Left forelimb (tissue), 1 donor: ENCODE data around the gene CBX2.

ENCODE experiments used
- DNase-seq: peaks from one replicate; pipeline ENCODE4 v3.0.0-alpha.2; 2018; ENCODE audit warnings: low spot score

CBX2 gene

DNA sequence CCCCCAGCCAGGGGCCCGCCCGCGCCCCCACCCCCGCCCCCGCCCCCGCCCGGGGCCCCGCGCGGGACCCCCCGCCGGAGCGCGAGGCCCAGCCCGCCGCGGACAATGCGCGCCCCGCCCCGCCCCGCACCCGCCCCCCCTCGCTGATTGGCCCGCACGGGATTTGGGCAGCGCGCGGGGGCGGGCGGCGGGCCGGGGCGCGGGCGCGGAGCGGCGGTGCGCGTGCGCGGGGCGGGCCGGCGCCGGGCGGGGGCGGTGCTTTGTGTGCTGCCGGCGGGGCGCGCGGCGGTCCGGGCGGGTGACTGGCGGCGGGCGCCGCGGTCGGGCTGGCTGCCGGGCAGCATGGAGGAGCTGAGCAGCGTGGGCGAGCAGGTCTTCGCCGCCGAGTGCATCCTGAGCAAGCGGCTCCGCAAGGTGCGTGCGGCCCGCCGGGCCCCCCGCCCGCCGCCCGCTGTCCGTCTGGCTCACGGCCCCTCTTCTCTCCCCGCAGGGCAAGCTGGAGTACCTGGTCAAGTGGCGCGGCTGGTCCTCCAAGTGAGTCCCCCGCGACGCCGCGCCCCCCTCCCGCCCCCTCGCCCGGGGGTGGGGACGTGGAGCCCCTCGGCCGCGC is at the start of gene CBX2:
Gene CBX2 (plus strand): TSS at position 255 of the 610 bp plus-strand sequence. CDS start 88 bp downstream, at position 343.
- DNase-seq, result peak; percentile 90

DNA sequence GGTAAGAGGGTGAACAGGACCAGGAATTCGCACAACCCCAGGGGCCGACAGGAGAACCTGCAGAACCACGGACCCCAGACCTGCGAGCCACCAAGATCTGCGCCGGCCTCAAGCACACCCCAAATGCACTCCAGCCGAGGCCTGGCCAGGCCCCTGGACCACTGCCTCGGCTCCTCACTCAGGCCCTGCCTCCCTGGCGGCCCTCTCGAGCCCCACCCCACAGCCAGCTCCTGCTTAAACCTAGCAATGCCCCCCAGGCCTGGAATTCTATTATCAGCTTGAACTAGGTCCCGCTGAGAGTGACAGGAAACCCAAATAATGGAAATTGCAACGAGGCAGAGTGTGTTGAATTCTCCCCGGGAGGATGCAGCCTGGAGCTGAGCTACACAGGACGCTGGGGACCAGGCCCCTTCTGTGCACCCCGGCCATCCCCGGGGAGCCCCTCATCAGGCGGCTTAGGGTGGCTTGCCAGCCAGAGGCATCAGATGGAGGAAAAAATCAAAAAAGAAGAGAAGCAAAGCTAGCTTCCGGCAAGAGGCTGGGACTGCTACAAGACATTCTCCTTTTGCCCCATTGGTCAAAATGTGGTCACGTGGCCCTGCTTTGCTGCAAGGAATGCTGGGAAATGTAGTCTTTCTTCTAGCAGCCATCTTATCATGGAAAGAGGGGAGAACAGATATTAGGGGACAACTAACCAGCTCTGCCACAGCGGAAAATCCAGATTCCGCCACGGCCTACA is 49.6 kb upstream of the CBX2 start:
- DNase-seq, result peak; percentile 87

DNA sequence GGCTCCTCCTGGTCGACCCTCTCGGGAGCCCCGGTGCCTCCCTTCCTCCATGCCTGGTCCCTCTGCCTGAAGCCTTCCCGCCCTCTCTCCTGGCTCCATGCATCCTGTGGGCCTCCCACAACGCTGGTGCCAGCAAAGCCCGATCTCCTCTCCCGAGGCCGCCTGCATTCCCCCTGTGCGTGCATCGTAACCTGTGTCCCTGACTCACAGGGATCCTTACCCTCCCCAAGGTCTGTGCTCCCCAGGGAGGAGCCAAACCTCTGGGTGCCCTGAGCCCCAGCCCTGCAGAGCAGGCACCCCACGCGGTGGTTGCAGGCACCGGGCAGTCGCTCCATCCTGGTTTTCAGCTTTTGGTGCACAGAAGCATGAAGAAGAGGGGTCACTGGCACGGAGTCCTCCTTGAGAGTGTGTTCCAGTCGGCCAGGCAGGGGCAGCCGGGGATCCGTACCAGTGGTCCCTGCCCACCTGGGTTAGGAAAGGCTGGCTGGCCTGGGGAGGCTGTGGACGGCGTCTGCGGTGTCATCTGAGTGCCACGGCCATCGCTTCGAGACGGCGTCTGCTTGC is 49.0 kb upstream of the CBX2 start:
- no peak for DNase-seq

DNA sequence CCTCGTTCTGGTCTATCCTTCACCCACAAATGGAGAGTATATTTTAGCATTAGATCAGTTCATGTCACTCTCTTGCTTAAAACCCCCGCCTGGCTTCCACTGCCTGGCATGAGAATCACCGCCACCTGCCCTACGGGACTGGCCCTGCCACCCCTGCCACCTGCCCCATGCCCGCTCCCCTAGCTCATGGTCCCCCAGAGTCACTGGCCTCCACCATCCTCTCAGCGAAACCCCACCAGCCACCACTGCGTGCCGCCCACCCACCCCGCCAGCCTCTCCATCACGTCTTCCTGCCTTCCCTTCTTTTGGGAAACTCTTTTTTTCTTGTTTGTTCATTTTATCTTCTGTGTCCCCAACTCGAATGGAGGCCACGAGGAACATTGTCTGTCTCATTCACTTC is 48.2 kb upstream of the CBX2 start:
- DNase-seq, result no peak

DNA sequence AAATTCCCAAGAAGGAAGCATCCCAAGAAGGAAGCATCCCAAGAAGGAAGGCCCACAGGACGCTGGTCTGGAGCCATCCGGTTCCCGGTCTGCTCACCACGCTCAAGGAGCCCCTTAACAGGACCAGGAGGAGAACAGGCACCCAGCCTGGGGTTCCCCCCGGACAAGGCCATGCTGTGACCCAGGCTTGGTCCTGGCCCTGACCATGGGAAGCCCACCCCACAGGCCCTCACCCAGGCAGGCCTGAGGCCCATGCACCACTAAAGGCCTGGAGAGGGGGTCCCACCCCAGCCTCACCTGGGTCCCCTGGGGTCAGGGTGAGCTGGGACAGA is 47.5 kb upstream of the CBX2 start:
- DNase-seq, result no peak

DNA sequence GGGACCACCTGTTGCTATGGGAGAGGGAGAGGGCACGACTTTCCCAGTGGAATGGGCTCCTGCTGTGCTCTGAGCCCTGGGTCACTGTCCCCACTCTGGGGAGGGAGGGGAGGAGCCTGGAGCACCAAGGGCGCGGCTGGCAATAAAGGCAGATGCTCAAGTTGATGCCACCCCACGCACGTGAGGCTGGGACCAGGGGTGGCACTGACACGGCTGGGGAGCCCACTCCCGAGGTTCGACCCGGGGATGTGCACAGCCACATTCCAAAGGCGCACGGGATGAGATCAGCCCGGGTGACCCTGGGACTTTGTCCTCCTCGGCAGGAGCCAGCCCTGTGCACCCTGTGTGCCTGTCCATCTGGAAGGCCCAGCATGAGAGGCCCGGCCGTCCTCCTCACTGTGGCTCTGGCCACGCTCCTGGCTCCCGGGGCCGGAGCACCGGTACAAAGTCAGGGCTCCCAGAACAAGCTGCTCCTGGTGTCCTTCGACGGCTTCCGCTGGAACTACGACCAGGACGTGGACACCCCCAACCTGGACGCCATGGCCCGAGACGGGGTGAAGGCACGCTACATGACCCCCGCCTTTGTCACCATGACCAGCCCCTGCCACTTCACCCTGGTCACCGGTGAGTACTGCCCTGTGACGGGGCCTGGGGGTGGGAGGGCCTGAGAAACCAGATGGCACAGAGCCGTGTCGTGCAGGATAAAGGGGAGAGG is 47.0 kb upstream of the CBX2 start, which contains the start of gene ENPP7:
Gene ENPP7 (plus strand): TSS at position 175 of the 715 bp plus-strand sequence. CDS start 197 bp downstream, at position 372.
- no peak for DNase-seq

DNA sequence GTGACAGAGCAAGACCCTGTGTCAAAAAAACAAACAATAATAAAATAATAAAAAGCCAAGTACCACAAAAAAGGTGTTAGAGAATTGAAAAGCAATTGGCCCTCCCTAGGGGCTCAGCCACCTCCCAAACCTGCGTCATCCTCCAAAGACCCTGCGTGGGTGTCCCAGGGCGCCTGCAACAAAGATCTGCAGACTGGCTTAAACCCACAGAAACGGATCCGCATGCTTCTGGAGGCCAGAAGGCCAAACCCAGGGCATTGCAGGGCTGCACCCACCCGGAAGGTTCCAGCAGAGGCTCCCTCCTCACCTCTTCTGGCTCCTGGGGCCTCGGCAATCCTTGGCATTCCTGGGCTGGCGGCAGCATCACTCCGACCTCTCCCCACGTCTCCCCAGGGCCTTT is 45.7 kb upstream of the CBX2 start:
- DNase-seq, result no peak

DNA sequence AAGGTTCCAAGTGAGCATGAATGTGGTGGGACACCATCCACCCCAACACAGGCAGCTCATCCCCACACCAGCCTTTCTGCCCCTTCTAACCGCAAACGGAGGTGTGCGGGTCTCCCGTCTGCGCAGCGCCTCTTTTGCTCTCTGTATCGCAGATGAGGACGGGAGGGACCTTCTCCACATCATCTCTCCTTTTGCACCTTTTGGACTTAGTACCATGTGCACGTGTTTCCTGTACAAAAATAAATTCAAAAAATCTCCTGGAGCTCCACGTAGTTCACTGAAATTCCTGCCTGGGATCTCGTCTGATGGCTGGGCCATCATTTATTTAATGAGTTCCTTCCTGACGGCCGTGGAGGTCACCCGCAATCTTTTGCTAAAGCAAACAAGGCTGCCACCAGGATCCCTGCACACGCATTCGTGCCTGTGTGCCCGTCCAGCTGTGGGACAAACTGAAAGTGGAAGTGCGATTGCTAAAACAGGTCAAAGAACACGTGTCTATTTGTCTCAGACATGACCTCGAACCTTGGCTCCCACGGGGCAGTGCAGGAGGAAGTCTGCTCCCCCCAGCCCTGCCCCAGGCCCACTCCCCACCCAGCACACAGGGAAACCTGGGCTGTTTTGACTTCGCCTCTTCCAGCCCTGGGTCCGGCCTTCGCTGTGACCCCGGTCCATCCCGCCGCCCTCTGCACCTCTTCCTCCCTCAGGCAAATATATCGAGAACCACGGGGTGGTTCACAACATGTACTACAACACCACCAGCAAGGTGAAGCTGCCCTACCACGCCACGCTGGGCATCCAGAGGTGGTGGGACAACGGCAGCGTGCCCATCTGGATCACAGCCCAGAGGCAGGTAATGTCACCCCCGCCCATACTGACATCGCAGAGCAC is 44.9 kb upstream of the CBX2 start:
- no peak for DNase-seq

DNA sequence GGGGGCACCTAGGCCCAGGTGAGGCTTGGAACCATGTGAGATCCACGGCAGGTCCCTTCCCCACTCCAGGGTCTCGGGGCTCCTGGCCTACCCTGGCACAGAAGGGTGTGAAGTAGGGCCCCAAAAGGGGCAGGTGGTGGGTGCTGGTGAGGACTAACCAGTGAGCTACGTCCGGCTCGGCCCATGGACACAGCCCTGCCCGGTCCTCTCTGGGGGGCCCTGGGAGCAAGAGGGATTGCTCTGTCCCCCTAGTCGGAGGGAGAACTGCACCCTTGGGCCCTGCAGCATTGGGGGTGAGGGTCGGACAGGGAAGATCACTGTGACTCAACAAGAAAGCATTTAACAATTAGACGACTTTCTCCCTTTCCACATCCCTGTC is 44.3 kb upstream of the CBX2 start:
- no peak for DNase-seq

DNA sequence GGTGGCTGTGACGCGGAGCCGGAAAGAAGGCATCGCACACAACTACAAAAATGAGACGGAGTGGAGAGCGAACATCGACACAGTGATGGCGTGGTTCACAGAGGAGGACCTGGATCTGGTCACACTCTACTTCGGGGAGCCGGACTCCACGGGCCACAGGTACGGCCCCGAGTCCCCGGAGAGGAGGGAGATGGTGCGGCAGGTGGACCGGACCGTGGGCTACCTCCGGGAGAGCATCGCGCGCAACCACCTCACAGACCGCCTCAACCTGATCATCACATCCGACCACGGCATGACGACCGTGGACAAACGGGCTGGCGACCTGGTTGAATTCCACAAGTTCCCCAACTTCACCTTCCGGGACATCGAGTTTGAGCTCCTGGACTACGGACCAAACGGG is 42.9 kb upstream of the CBX2 start:
- no peak for DNase-seq

DNA sequence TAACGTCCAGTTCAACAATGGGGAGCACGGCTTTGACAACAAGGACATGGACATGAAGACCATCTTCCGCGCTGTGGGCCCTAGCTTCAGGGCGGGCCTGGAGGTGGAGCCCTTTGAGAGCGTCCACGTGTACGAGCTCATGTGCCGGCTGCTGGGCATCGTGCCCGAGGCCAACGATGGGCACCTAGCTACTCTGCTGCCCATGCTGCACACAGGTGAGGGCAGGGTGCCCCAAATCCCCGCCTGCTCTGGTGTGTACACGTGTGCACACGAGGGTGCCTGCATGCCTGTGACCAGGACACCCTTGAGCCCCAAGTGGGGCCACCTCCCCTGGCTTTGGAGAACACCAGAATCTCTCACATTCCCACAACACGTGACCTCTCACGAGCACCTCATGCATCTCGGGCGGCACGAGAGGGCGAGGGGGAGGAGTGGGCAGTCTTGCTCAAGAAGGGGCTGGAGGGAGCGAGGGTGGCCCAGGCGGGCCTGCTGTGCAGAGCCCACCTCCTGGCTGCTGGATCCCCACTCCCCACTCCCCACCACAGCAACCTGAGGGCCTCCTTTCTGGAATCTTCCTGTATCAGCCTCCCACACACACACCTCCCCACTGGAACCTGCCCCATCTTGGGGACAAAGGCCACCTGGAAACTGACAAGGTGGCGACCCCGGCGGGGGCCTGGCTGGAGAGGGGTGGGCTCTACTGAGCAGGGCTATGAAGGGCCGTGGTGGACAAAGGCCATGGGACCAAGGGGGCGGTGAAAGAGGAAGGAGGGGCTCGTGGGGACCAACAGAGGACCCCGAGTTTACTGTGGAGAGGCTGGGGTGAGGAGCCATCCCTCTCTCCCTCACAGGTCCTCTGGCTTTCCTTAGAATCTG is 40.7 kb upstream of the CBX2 start:
- no peak for DNase-seq

DNA sequence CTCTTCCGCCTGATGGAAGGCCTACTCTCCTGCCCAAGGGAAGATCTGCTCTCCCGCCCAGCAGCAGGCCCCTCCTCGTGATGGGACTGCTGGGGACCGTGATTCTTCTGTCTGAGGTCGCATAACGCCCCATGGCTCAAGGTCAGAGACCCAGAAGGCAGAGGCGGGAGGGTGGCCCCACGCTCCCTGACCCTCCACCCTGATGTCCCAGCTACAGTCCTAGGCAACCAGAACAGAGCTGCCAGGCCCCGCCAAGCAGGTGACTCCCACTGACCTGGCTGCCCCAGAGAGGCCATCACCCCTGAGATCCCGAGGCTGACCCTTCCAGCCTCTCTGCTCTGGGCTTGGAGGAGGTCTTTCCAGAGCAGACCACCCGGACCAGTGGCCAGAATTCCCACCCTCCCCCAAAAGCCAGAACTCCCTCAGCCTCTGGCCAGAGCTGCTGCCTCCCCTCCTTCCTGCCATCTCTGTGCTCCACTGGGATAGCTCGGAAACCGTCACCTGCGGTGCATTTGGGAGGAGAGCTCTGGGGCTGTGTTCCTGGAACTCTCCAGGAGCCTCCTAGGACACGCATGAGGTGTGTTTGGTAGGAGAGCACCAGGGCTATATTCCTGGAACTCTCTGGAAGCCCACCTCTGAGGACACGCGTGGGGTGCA is 39.9 kb upstream of the CBX2 start:
- no peak for DNase-seq

DNA sequence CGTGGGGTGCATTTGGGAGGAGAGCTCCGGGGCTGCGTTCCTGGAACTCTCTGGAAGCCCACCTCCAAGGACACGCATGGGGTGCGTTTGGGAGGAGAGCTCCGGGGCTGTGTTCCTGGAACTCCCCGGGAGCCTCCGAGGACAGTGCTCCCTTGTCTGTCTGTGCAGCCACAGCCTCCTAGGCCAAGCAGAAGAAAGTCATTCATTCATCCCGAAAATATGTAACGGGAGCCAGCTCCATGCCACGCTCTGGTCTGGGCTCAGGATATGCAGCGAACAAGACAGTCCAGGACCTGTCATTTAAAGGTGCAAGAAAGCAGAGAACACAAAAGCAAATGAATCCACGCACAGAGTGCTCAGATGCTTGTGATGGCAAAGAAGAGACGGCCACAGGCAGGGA is 39.3 kb upstream of the CBX2 start:
- no peak for DNase-seq

DNA sequence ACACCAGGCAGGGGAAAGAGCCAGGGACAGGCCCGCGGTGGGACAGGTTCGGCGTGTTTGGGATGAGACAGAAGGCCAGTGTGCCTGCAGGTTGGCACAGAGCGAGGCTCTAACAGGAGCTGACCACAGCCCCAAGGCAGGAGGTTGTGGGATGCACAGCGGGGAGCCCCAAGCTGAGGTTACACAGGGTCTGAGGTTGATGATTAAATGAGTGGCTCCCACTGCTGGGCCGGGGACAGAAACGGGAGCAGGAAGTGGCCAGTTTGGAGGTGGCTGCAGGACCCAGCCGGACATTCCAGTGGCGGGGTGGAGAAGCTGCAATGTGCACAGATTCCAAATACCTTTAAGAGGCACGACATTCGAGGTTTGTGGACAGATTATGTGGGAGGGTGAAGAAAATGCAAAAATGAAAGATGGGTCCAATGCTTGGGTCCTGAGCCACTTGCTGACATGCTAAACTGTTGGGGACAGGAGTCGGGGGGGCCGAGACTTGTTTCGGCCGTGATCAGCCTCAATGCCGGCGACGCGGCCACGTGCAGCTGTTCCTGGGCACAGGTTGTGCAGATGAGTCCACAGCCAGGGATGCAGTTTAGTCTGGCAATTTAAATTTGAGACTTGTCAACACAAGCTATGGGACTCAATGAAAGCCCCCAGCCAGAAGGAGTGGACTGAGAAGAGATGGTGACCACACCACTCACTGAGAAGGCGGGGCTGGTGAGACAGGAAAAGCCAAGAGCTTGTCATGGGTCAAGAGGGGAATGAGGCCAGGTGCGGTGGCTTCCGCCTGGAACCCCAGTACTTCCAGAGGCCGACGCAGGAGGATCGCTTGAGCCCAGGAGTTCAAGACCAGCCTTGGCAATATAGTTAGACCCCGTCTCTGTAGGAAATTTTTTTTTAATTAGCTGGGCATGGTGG is 38.5 kb upstream of the CBX2 start:
- DNase-seq, result no peak

DNA sequence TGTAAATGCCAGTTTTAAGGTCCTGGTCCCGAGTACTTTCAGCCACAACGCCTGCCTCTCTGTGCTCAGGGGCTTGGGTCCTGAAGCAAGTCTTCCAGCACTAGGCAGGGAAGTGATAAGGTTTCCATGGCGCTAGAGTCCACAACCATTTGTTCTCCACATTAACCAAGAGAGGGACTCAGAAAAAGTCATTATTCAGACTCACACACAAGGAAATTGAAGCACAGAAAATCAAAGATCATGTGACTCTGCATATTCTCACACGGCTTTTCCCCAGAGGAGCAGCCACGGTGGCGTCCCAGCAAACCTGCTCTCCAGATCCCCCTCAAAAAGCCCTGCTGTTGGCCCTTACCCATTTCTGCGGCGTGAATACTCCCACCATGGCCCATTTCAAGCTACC is 37.5 kb upstream of the CBX2 start:
- DNase-seq, result no peak

DNA sequence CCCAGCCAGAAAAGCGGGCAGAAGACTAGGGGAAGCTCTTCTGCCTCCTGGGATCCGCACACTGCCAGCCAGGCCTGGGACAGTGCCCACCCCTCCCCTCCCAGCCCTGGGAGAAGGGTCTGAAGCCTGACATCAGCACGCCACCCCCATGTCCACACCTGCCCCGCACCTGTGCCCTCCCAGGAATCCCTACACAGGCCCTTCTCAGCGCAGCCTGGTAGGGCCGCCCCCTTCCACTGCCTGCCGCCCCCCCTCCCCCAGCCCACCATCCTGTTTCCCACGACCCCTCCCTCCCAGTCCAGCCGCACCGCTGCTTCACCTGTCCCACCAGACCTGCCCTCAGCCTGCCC is 36.6 kb upstream of the CBX2 start:
- DNase-seq, result no peak

DNA sequence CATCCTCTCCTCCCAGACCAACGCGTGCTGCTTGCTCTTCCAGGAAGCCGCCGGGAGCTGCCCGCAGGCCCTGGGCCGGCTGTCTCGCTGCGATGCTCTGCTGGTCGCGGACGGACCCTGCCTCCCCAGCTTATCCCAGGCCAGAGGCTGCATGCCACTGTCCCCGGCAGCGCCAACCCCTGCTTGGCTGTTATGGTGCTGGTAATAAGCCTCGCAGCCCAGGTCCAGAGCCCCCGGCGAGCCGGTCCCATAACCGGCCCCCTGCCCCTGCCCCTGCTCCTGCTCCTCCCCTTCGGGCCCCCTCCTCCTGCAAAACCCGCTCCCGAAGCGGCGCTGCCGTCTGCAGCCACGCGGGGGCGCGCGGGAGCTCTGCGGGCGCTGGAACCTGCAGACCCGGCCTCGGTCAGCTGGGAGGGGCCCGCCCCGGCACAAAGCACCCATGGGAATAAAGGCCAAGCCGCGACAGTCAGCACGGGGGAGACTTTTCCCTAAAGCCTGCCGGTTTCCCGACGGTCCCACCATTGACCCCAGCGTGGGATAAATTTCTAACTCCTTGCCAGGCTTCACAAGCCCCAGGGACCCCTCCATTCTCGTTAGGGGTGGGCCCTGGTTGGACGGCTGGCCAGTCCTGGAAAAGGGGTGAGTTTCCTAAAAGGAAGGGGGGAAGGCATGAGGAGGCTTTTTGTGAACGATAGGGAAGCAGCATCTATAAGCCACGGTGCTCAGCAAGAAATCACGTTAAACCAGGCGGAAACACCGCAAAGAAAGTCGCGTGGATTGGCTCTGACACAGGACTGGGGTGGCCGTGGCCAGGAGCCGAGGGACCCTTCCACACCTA is 36.0 kb upstream of the CBX2 start:
- peak; percentile 87 for DNase-seq

DNA sequence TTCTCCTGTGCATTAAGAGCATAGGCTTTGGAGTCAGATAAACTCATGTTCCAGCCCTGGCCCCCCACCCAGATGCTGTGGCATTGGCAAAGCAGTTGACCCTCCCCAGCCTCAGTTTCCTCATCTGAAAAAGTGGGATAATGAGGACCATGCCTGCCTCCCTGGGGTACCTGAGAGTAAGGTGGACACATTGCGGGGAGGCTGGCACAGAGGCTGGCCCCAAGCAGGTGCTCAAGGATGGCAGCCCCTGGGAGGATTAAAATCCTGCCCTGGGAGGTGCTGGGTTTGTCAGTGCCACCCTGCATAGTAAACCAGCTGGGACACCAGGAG is 35.4 kb upstream of the CBX2 start:
- no peak for DNase-seq
